Measurements from ENCODE around the gene ADGRL2. TPM values are rescaled to one million over a fixed set of nuclear protein-coding genes. Genes with fewer than 3 reads are reported as not detected.

The ADGRL2 gene
- total RNA-seq, 2 experiments from 2014 or later = not detected

GRCh38 chr1:82000221-82000620 lies 199.5 kb downstream of the ADGRL2 start:
- no peak for DNase-seq
- H3K27me3 Mint-ChIP-seq = no peaks in the 10 kb centered on the region

GRCh38 chr1:82001345-82001744 lies 200.6 kb downstream of the ADGRL2 start:
- H3K4me1 Mint-ChIP-seq = no peaks in the 10 kb centered on the region
- no peaks in the 10 kb centered on the region for H3K27me3 Mint-ChIP-seq
- no peak overlapping the region for H3K4me3 Mint-ChIP-seq
- H3K9me3 Mint-ChIP-seq = no peaks in the 10 kb centered on the region
- H3K36me3 Mint-ChIP-seq = no peaks in the 10 kb centered on the region
- DNase-seq = no peak
- H3K27ac Mint-ChIP-seq = no peak overlapping the region

More at GRCh38 chr1:82000221-82000620, 199.5 kb downstream of the ADGRL2 start:
- Mint-ChIP-seq H3K9me3 (no peaks in the 10 kb centered on the region), H3K4me3 (no peak overlapping the region), H3K36me3 (no peaks in the 10 kb centered on the region), H3K4me1 (no peaks in the 10 kb centered on the region), H3K27ac (no peak overlapping the region)

- Mint-ChIP-seq H3K36me3 (no peaks in the 10 kb centered on the region), H3K27ac (no peak overlapping the region), H3K4me3 (no peak overlapping the region), H3K9me3 (no peaks in the 10 kb centered on the region), H3K27me3 (peaks cover 4% of the 10 kb centered on the region), H3K4me1 (no peaks in the 10 kb centered on the region)
- no peak for DNase-seq
Measured at GRCh38 chr1:82007804-82008203, 207.1 kb downstream of the ADGRL2 start.

- no peaks in the 10 kb centered on the region for H3K27me3 Mint-ChIP-seq
- H3K27ac Mint-ChIP-seq = no peak overlapping the region
- H3K4me1 Mint-ChIP-seq = no peaks in the 10 kb centered on the region
- H3K36me3 Mint-ChIP-seq = no peaks in the 10 kb centered on the region
- H3K9me3 Mint-ChIP-seq = no peaks in the 10 kb centered on the region
- DNase-seq = no peak
- H3K4me3 Mint-ChIP-seq = no peak overlapping the region
Measured at GRCh38 chr1:82013702-82014101, 213.0 kb downstream of the ADGRL2 start.

GRCh38 chr1:82015444-82015843 lies 214.7 kb downstream of the ADGRL2 start:
- H3K9me3 Mint-ChIP-seq = no peaks in the 10 kb centered on the region
- H3K4me3 Mint-ChIP-seq = no peak overlapping the region
- no peak for DNase-seq
- no peak overlapping the region for H3K27ac Mint-ChIP-seq
- no peaks in the 10 kb centered on the region for H3K27me3 Mint-ChIP-seq
- no peaks in the 10 kb centered on the region for H3K36me3 Mint-ChIP-seq
- H3K4me1 Mint-ChIP-seq = no peaks in the 10 kb centered on the region

GRCh38 chr1:82018319-82018718 lies 217.6 kb downstream of the ADGRL2 start:
- H3K27ac Mint-ChIP-seq = no peak overlapping the region
- H3K9me3 Mint-ChIP-seq = peaks cover 2% of the 10 kb centered on the region
- H3K4me3 Mint-ChIP-seq = no peak overlapping the region
- no peaks in the 10 kb centered on the region for H3K4me1 Mint-ChIP-seq
- H3K36me3 Mint-ChIP-seq = no peaks in the 10 kb centered on the region
- no peak for DNase-seq
- H3K27me3 Mint-ChIP-seq = no peaks in the 10 kb centered on the region

- Mint-ChIP-seq H3K27ac (no peak overlapping the region), H3K4me3 (no peak overlapping the region), H3K4me1 (no peaks in the 10 kb centered on the region), H3K36me3 (no peaks in the 10 kb centered on the region), H3K27me3 (no peaks in the 10 kb centered on the region), H3K9me3 (peaks cover 3% of the 10 kb centered on the region)
- no peak for DNase-seq
Measured at GRCh38 chr1:82019508-82019907, 218.8 kb downstream of the ADGRL2 start.

- no peak for DNase-seq
- H3K27ac Mint-ChIP-seq = no peak overlapping the region
- no peak overlapping the region for H3K4me3 Mint-ChIP-seq
- no peaks in the 10 kb centered on the region for H3K36me3 Mint-ChIP-seq
- no peaks in the 10 kb centered on the region for H3K4me1 Mint-ChIP-seq
- no peaks in the 10 kb centered on the region for H3K27me3 Mint-ChIP-seq
- no peaks in the 10 kb centered on the region for H3K9me3 Mint-ChIP-seq
Measured at GRCh38 chr1:82030830-82031229, 230.1 kb downstream of the ADGRL2 start.

GRCh38 chr1:82032068-82032467 lies 231.3 kb downstream of the ADGRL2 start:
- Mint-ChIP-seq H3K4me3 (no peak overlapping the region), H3K27me3 (no peaks in the 10 kb centered on the region), H3K4me1 (no peaks in the 10 kb centered on the region), H3K27ac (no peak overlapping the region), H3K36me3 (no peaks in the 10 kb centered on the region), H3K9me3 (no peaks in the 10 kb centered on the region)
- DNase-seq = no peak

GRCh38 chr1:82034812-82035211 lies 234.1 kb downstream of the ADGRL2 start:
- no peak overlapping the region for H3K27ac Mint-ChIP-seq
- no peak for DNase-seq
- no peak overlapping the region for H3K4me3 Mint-ChIP-seq
- H3K36me3 Mint-ChIP-seq = no peaks in the 10 kb centered on the region
- H3K9me3 Mint-ChIP-seq = no peaks in the 10 kb centered on the region
- H3K4me1 Mint-ChIP-seq = no peaks in the 10 kb centered on the region
- no peaks in the 10 kb centered on the region for H3K27me3 Mint-ChIP-seq
